Cardiac muscle cell (in vitro differentiated cells and primary cell): ENCODE results near the gene TYRP1. TPM values are rescaled to one million over a fixed set of nuclear protein-coding genes. Genes with fewer than 3 reads are reported as not detected.

Source experiments
- DNase-seq, 2 donors: peaks; one replicate each; pipeline versions ENCODE4 v3.0.0 to v3.0.0-alpha.2; 2010 to 2017; ENCODE audit warnings: low read depth in 1 of 2, low spot score in 1 of 2
- H3K27ac ChIP-seq: fragments of 200-600 bp; sonication (generic); 2 replicates; pipeline ENCODE4 v1.5.1; 2016
- H3K27me3 ChIP-seq: fragments of 200-600 bp; sonication (generic); 2 replicates; pipeline ENCODE4 v1.6.0; 2016; ENCODE audit warnings: control low read depth
- H3K36me3 ChIP-seq: fragments of 200-600 bp; sonication (generic); 2 replicates; pipeline ENCODE4 v1.5.1; 2016; ENCODE audit warnings: control low read depth
- H3K4me1 ChIP-seq: fragments of 200-600 bp; sonication (generic); 2 replicates; pipeline ENCODE4 v1.8.1; 2017; ENCODE audit warnings: low read depth, mild to moderate bottlenecking, mixed run types
- H3K4me3 ChIP-seq: fragments of 200-600 bp; sonication (generic); 2 replicates; pipeline ENCODE4 v1.5.1; 2016; ENCODE audit warnings: mild to moderate bottlenecking
- H3K9me3 ChIP-seq: fragments of 200-600 bp; sonication (generic); 2 replicates; pipeline ENCODE4 v1.5.1; 2017; ENCODE audit warnings: low read depth, mild to moderate bottlenecking, control low read depth
- CTCF ChIP-seq: IDR thresholded peaks from 2 replicates; pipeline ENCODE4 v1.5.1; 2012; ENCODE audit warnings: low read depth, mild to moderate bottlenecking, low read length
- polyA plus RNA-seq: library from polyadenylated mRNA; unstranded; fragments of >200 nt; fragmentation: Nextera tagmentation; extraction: Ambion mirVana; gene quantifications from 2 replicates; pipeline ENCODE4 v1.2.1, GENCODE V29; 2016
- total RNA-seq: library from RNA; depleted of rRNA; stranded (reverse); fragments of >200 nt; gene quantifications from 2 replicates; pipeline ENCODE4 v1.2.3, GENCODE V29; 2016

The TYRP1 gene
- total and polyA plus RNA-seq, 2 experiments from 2014 or later: 0.48 to 0.59 TPM

- DNase-seq: no peak
- Histone ChIP-seq H3K4me1 (no peaks in the 10 kb centered on the region), H3K36me3 (no peaks in the 10 kb centered on the region), H3K27ac (no peak overlapping the region), H3K4me3 (no peak overlapping the region), H3K9me3 (no peaks in the 10 kb centered on the region), H3K27me3 (no peaks in the 10 kb centered on the region)
- TF ChIP-seq CTCF: no peak
These were observed 36.0 kb upstream of the TYRP1 start for GRCh38 chr9:12657233-12657632.

GRCh38 chr9:12657998-12658397 lies 35.2 kb upstream of the TYRP1 start:
- TF ChIP-seq CTCF: no peak
- Histone ChIP-seq H3K27me3 (no peaks in the 10 kb centered on the region), H3K4me3 (no peak overlapping the region), H3K4me1 (no peaks in the 10 kb centered on the region), H3K9me3 (no peaks in the 10 kb centered on the region), H3K27ac (no peak overlapping the region), H3K36me3 (no peaks in the 10 kb centered on the region)
- DNase-seq: no peak

- Histone ChIP-seq H3K4me3 (no peak overlapping the region), H3K27me3 (no peaks in the 10 kb centered on the region), H3K36me3 (no peaks in the 10 kb centered on the region), H3K27ac (no peak overlapping the region), H3K9me3 (no peaks in the 10 kb centered on the region), H3K4me1 (no peaks in the 10 kb centered on the region)
- no peak for TF ChIP-seq CTCF
- no peak for DNase-seq
These were observed 34.5 kb upstream of the TYRP1 start for GRCh38 chr9:12658531-12659209.

- H3K36me3 ChIP-seq: no peaks in the 10 kb centered on the region
- H3K27ac ChIP-seq: no peak overlapping the region
- no peak overlapping the region for H3K4me3 ChIP-seq
- no peak for DNase-seq
- TF ChIP-seq CTCF: no peak
- no peaks in the 10 kb centered on the region for H3K4me1 ChIP-seq
- H3K9me3 ChIP-seq: no peaks in the 10 kb centered on the region
- H3K27me3 ChIP-seq: no peaks in the 10 kb centered on the region
These were observed 34.0 kb upstream of the TYRP1 start for GRCh38 chr9:12659220-12659619.

GRCh38 chr9:12666813-12667212 lies 26.4 kb upstream of the TYRP1 start:
- DNase-seq: peak; percentile 5 to 17
- H3K36me3 ChIP-seq: no peaks in the 10 kb centered on the region
- TF ChIP-seq CTCF: peak; percentile 35

More at GRCh38 chr9:12666813-12667212, 26.4 kb upstream of the TYRP1 start:
- Histone ChIP-seq H3K4me1 (no peaks in the 10 kb centered on the region), H3K27ac (no peak overlapping the region), H3K27me3 (no peaks in the 10 kb centered on the region), H3K4me3 (no peak overlapping the region), H3K9me3 (no peaks in the 10 kb centered on the region)
